Right kidney (tissue), 1 donor: ENCODE data around the gene SSNA1.

Experiments used
- DNase-seq: peaks from one replicate; pipeline ENCODE4 v3.0.0-alpha.2; 2016

Gene SSNA1

DNA sequence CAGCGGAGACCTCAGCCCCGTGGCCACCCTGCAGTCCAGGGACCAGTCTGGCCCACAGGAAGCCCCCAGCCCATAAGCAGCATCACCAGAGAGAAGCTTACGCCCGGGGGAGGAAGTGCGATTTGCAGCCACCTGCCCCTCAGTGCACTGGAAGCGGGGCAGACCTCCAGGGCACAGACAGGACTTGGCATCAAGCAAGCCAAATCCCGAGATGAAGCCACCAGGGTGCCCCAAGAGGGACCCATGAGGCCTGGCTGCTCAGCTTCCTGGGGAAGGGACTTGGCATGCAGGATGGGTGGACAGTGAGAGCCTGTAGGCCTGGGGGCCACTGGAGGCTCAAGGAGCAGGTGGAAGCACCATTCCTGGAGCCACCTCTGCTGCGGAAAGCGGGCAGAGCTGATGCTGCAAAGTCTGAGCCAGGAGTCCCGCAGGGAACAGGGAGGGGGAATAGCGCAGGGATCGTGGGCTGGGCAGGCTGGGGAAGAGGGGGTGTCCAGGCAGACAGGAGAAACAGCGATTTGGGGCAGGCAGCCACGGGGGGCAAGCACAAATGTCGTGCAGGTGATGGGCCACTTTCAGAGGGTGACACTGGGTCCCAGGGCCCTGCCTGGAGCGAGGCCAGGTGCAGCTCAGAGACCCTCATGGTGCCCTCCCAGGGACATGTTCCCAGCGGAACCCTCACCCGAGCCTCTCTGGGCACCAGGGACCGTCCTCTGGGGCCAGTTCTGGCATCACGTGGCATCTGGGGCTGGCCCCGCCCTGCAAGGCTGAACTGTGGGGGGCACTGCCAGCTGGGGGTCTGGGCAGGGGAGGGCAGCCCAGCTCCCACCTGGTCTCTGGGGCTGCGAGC is 21.9 kb upstream of the SSNA1 start:
- DNase-seq: no peak

DNA sequence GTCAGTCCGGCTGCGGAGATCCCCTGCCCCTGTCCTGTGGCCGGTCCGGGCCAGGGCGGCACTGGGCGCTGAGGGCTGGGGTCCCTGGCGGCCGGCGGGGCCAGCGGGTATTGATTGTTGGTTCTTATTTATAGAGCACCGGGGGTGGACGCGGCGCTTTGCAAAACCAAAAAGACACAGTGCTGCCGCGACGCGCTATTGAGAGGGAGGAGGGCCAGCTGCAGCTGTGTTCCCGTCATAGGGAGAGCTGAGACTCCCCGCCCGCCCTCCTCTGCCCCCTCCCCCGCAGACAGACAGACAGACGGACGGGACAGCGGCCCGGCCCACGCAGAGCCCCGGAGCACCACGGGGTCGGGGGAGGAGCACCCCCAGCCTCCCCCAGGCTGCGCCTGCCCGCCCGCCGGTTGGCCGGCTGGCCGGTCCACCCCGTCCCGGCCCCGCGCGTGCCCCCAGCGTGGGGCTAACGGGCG is 21.2 kb upstream of the SSNA1 start:
- no peak for DNase-seq

DNA sequence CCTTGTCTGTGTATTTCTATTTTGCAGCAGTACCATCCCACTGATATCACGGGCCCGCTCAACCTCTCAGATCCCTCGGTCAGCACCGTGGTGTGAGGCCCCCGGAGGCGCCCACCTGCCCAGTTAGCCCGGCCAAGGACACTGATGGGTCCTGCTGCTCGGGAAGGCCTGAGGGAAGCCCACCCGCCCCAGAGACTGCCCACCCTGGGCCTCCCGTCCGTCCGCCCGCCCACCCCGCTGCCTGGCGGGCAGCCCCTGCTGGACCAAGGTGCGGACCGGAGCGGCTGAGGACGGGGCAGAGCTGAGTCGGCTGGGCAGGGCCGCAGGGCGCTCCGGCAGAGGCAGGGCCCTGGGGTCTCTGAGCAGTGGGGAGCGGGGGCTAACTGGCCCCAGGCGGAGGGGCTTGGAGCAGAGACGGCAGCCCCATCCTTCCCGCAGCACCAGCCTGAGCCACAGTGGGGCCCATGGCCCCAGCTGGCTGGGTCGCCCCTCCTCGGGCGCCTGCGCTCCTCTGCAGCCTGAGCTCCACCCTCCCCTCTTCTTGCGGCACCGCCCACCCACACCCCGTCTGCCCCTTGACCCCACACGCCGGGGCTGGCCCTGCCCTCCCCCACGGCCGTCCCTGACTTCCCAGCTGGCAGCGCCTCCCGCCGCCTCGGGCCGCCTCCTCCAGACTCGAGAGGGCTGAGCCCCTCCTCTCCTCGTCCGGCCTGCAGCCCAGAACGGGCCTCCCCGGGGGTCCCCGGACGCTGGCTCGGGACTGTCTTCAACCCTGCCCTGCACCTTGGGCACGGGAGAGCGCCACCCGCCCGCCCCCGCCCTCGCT is 20.5 kb upstream of the SSNA1 start:
- peak; percentile 47 for DNase-seq

DNA sequence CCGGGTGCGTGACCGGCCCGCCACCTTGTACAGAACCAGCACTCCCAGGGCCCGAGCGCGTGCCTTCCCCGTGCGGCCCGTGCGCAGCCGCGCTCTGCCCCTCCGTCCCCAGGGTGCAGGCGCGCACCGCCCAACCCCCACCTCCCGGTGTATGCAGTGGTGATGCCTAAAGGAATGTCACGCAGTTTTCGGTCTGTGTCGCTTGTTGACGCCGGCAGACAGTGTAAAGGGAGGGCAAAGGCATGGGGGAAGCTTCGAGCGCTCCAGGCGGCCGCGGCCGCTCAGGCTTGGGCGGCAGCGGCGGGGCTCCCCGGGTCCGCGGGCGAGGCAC is 19.9 kb upstream of the SSNA1 start:
- DNase-seq: peak; percentile 50

DNA sequence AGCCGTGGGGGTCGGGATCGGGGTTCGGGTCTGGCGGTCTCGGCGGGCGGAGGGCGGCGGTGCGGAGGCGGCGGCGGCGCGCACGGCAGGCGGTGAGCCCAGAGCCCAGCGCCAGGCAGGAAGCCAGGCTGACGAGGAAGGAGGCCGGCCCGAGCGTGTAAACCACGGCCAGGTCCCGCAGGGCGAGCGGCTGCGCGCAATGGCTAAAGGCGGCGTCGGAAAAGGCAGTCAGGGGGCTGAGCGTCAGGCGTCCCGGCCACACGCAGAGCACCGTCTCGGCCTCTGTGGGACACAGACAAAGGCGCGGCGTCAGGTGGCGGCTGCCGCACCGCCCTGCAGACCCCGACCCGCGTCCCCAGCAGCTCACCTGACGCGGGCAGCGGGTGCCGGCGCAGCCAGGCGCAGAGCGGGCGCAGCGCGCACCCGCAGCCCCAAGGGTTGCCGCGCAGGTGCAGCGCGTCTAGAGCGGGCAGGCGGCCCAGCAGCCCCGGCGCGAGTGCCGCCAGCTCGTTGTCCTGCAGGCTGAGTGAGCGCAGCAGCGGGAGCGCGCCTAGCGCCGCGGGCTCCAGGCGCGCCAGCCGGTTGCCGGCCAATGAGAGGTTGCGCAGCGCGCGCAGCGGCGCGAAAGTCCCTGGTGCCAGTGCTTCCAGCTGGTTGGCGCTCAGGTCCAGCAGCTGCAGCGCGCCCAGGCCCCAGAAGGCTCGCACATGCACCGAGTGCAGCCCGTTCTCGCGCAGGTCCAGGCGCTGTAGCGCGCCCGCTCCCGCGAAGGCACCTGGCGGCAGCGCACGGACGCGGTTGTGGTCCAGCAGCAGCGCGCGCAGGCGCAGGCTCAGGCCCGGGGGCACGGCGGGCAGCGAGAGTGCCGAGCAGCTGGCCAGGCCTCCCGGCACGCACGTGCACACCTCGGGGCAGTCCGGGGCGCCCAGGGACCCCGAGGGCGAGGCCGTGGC is 19.3 kb upstream of the SSNA1 start:
- peak; percentile 78 for DNase-seq

DNA sequence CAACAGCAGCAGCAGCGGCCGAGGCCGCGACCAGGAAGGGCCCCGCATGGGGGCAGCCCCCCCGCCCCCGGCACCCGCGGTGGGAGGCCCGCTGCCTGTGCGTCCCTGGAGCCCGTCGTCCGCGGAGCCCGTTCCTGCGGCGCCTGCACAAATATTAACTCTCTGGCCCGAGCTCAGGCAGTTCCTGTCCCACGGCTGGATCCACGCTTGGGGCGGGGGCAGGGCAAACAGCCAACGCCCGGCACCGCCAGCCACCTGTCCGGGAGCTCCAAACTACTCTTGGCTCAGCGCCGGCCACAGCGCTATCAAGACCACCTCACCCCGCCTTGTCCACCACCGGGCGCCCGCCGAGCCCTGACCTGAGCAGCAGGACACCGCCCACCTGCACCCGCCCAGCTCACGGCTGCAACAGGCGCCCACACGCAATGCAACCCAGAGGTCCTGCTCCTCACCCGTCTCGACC is 18.5 kb upstream of the SSNA1 start, which contains the start of gene LRRC26:
LRRC26 (minus strand) TSS at position 156 of the 463 bp plus-strand sequence; CDS start at position 48, 108 bp downstream.
- DNase-seq: no peak

DNA sequence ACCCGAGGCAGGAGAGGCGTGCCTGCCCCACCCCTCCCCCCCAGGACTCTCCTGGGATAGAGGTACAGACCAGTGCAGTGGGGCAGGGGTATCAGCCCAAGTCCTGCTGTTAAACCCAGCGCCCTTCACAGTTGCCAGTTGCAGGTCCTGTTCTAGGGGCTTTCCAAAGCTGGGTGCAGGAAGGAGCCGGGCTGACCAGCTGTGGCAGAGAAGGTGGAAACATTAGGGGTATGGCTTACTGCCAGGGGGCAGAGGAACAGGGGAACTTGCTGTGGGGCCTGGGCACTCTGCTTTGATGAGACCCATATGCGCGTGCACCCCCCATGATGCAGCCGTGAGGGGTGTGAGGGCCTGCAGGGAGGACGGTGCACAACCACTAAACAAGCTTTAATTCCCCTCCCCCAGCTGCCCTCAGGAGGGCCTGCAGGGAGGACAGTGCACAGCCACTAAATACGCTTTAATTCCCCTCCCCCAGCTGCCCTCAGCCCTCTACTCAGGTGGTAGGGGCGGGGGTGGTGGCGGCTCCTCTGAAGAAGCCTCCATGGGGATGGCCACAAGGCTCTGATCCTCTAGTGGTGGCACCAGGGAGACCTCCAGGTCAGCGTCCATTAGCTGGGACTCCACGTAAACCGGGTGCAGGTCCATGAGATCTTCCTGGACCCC is 17.9 kb upstream of the SSNA1 start:
- DNase-seq: no peak

DNA sequence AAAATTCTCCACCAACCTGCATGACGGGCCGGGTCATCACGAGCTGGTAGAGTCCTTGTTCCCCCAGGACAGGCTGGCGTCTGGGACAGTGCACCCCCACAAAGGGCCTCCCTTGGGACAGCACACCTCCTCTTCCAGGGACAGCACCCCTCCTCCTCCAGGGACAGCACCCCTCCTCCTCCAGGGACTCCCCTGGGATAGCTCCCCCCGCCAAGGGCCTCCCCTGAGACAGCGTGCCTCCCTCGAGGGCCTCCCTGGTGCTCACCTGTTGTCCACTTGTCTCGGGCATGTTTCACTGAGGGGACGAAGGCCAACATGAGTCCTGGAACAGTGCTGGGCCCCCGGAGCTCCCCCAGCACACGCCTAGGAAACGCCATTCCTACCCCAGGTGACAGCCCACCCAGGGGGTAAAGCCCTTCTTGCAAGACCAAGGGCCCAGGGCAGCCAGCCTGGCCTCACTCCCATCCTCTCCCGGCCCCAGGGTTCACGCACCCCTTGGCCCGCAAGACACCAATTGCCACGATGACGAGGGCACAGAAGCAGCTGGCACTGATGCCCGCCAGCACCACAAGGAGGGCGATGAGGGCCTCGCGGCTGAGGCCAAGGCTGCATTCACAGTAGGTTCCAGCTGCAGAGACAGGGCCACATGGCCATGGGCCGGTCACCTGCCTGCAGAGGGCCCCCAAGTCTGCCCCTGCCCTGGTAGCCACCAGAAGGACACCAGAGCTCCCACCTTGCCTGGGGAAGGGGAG is 17.2 kb upstream of the SSNA1 start:
- no peak for DNase-seq

DNA sequence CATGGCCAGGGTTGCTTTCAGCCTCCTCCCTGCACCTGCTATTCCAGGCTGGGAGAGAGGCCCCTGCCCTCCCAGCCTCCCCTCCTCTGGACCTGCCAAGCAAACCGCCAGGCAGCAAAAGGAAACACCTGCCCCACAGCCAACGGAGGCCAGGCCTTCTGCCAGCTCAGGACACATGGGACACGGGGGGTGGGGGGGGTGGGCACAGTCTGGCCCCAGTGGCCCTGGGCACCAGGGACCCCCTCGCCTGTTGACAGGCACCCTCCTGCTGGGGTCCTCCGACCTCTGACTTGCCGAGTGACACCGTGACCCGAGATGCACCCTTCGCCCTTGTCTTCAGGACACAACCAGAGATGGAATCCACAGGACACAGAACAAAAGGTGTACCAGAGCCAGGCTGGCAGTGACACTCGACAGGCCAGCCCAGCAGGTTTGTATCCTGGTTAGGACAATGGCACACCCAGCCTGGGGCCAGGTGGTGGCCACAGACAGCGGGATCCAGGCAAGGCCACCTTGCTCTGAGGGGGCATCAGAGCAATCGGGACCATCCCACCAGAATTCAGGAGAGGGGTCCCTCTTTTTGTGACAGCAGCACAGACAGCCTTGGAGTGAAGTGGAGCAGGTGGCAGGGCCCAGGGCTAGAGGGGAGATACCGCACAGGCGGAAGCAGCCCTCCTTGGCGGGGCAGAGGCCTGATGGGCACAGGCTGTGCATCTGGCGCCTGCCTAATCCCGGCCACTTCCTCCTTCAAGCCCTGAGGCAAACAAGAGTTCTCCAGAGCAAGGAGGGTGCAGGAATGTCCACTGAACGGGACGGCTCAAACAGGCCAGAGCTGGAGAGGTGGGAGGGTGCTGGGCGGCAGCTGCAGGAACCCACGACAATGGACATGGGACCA is 15.3 kb upstream of the SSNA1 start:
- no peak for DNase-seq

DNA sequence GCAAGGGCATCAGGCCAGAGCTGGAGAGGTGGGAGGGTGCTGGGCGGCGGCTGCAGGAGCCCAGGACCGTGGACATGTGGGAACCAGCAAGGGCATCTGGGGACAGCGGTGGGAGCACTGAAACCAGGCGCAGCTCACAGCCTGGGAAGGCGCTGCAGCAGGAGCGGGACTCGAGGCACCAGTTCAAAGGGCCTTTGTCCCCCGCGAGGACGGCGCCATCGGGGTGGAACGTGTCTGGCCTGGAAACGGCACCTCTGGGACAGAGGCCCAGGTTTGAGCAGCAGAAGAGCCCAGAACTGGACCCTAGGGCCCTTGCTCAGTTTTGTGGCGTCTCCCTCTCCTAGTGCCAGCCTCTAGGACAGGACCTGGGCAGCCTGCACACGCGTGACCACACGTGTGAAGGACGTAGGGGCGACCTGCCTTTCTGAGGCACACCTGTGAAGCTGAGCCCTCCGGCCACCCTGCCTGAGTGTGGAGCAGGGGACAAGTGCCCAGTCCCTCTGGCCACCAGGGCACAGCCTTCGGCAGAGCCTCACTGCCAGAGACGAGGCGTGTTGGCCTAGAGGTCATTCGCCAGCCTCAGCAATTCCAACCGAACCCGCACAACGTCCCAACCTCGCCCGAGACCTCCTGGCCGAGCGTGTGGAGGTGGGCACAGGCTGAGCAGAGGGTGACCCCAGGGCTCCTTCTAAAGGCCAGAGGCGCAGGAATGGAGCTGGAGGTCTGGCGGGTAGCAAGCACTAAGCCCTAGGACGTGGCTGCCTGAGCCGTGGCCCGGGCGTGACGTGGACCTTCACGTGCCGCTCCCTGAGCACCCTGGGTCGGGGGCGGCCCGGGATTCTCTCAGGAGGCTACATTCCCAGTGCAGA is 14.4 kb upstream of the SSNA1 start:
- DNase-seq: no peak

DNA sequence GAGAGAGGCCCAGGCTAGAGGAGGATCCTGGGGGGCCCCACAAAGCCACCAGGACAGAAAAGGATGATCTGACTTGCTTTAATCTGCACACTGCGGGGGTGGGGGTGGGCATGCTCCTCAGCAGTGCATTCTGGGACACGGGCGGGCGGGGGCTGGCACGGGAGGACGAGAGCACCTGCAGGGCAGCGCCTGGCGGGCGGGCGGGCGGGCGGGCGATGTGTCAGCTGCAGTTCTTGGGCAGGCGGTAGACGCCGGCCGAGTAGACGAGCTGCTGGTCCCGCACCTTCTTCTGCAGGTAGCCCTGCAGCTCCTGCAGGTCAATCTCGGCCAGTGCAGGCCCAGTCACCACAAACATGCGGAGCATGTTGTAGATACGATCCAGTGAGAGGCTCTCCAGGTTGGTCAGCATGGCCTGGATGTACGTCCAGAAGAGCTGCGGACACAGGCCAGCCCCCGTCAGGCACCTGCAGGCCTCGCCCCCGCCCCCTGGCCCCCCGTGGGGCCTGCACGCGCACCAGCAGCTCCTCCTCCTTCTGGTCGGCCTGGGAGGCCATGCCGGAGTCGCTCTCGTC is 13.7 kb upstream of the SSNA1 start:
- no peak for DNase-seq

DNA sequence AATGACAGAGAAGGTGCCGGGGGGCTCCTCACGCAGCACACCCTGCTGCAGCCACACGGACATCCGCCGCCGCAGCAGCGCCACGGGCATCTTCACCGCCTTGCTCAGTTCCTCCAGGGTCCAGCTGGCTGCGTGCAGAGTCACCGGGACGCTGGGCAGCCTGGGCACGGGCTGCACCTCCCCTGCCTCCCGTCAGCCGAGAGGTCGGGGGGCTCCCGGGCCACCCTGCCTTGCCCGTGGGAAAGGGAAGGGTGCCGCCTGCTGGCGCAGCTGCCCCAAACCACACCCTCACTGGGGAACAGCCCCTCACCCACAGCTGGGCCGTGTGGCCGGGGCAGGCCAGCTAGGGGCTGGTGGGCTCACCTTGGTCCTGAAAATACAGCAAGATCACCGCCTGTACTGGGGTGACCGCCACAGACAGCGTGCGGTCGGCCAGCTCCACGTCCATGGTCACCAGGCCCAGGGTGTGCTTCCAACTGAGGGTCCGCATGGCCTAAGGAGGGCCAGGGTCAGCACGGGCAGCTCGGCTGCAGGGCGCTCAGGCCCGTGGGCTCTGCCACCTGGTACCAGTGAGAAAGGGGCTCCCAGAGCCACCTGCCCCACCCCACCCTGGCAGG is 13.0 kb upstream of the SSNA1 start:
- no peak for DNase-seq

DNA sequence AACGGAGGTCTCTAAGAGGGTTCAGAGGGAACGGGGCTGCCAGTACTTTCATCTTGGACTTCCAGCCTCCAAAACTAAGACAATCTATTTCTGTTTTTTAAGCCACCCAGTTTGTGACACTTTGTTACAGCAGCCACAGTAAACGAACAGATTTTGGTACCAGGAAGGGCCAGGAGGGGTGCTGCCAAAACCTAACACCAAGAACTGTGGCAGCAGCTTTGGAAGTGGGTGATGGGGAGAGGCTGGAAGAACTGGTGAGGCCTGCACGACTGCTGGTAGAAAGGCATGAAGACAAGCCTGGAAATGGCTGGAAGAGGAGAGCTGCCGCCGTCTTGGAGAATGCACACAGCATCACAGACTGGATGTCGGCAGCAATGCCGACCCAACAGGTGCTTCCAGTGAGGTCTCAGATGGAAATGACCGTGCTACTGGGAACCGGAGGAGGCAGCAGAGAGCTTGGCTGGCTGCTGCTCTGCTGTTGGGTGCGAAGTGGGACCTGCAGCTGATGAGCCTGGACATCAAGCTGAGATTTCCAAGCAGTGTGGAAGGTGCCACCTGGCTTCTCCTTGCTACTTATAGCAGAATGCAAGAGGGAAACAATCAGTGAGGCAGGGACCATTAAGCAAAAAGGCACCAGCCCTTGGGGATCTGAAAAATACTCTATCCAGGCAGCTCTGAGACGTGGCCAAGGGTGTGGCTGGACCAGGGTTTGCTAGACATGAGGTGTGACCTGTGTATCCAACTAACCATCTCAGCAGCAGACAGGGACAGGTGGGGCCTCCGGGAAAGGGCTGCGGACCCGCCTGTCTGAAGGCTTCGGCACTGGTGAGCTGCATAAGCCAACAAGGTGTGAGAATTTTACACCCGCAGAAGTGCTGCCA is 11.9 kb upstream of the SSNA1 start:
- no peak for DNase-seq

DNA sequence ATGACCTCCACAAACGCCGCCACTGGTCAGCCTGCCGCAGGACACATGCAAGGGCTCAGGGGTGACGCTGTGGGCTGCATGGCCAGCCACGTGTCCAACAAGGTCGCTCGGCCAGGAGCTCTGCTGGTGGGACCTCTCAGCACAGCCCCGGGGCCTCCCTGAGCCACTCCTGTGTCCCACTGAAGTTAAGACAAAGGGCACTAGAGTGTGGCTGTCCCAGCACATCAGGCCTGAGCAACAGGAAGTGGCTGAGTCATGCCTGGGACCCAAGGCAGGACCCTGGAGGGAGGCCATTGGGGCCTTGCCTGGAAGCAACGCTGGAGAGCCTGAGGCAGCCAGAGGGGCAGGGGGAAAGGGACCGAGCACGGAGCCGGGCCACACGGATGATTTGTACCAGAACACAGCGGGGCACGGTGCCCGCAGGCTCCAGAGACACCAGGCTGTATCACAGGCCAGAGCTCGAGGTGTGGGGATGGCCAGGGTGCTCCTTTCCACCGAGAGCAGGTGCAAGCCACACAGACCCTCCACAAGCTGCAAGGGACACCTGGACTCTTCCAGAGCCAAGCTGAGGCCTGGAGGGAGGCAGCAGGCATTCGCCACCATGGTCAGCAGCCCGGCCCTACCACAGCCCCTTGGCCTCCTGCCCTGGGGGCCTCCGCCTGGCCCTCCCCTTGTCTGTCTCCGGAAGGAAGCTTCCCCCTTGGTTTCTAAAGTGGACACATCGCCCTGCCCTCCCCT is 10.1 kb upstream of the SSNA1 start:
- DNase-seq: no peak

DNA sequence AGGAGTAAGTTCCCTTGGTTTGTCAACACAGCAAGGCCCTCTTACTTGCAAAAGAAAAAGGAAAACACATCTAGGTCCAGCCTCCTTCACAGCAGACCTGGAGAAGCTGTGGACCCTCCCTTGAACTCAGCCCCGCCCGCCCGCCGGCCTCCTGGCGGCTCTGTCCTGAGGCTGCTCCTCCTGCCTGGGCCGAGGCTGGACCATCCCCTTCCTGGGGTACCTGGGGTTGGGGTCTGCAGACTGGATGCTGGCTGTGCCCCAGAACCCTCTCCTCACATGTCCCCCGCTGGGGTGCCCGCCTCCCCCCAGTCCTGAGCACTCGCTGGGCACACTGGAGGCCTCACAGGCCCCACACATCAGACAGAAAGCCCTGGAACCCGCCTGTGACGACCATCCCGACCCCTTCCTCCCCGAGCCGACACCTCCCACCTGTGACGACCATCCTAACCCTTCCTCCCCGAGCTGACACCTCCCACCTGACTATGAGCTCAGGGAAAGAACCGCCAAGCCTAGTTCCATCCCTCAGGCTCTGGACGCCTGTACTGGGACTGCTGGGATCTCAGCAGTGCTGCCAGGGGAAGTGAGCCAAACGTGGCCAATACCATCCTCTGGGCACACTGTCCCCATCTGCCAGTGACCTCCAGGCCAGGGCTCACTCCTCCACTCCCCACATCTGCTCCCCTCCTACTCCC is 9.4 kb upstream of the SSNA1 start:
- DNase-seq: no peak
